ENCODE data around the gene LITAFD. TPM values are rescaled to one million over a fixed set of nuclear protein-coding genes. Genes with fewer than 3 reads are reported as not detected.

LITAFD gene
- polyA plus RNA-seq, 1 of the 3 experiments (the other 2 are of a cell fraction): not detected

DNA sequence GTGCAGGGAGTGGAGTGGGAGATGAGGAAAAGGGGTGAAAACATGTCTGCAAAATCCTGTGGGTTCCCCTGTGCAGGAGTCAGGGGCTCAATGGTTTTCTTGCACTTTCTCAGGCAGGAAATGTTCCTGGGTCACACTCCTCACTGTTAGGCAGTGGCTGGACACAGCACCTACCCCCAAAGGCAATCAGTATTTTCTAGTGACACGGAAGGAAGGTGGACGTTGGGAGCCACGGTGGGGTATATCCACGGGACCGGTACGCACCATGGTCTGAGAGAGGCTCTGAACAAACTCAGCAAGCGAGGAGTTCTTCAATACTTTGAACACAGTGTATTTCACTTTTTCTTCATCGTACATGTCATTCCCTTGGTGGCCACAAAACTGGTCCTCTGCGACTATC lies 20.9 kb downstream of the LITAFD start:
- no peak overlapping the region for H2AFZ ChIP-seq (ENCODE audit: low read depth)
- no peaks in the 10 kb centered on the region for H3K4me1 ChIP-seq (ENCODE audit: control insufficient read depth in 1 of 2, insufficient read depth in 2 of 2, low read depth in 1 of 2, low read length in 1 of 2)
- peaks cover 8% of the 10 kb centered on the region for H3F3A ChIP-seq (replicated peaks; ENCODE audit: insufficient read depth)
- no peaks in the 10 kb centered on the region for H3K9me3 ChIP-seq
- H4K20me1 ChIP-seq (ENCODE audit: insufficient read depth): no peaks in the 10 kb centered on the region; the same call in 1 of the 2 replicates
- ChIA-PET POLR2A (no interaction called here), CTCF (no interaction called here)
- H3K4me2 ChIP-seq: no peak overlapping the region
- H3K27me3 ChIP-seq (ENCODE audit: insufficient read depth): no peaks in the 10 kb centered on the region
- no peak for DNase-seq
- H3K27ac ChIP-seq (ENCODE audit: low read depth in 2 of 2, low read length in 1 of 2): no peak overlapping the region
- no peak overlapping the region for H3K9ac ChIP-seq
- no peak overlapping the region for H3K4me3 ChIP-seq (ENCODE audit: low read depth in 2 of 2, low read length in 1 of 2)
- no peaks in the 10 kb centered on the region for H3K9me2 ChIP-seq
- TF ChIP-seq SMC3 (IDR thresholded peaks at IDR 0.05; ENCODE audit: low read depth, low read length) (no peak), YY1 (IDR thresholded peaks at IDR 0.05; ENCODE audit: low read depth) (no peak), GATA2 (CRISPR knock-in tag; IDR thresholded peaks at IDR 0.05) (no peak), TAF1 (IDR thresholded peaks at IDR 0.05; ENCODE audit: borderline replicate concordance, low read depth, low read length) (no peak)
- TF ChIP-seq, protein P1, sequence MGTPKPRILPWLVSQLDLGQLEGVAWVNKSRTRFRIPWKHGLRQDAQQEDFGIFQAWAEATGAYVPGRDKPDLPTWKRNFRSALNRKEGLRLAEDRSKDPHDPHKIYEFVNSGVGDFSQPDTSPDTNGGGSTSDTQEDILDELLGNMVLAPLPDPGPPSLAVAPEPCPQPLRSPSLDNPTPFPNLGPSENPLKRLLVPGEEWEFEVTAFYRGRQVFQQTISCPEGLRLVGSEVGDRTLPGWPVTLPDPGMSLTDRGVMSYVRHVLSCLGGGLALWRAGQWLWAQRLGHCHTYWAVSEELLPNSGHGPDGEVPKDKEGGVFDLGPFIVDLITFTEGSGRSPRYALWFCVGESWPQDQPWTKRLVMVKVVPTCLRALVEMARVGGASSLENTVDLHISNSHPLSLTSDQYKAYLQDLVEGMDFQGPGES (IDR thresholded peaks at IDR 0.05; ENCODE audit: low read depth, low read length): no peak
- H3K79me2 ChIP-seq (ENCODE audit: insufficient read depth): no peaks in the 10 kb centered on the region
- H3K36me3 ChIP-seq (replicated peaks in 1 of 2; ENCODE audit: control insufficient read depth in 1 of 2, insufficient read depth in 2 of 2, low read length in 1 of 2): peaks cover 73 to 90% of the 10 kb centered on the region in 2 experiments
- WGBS (ENCODE audit: low lambda C conversion rate): over 99% methylated on average over 7 of the region's 9 CpGs

DNA sequence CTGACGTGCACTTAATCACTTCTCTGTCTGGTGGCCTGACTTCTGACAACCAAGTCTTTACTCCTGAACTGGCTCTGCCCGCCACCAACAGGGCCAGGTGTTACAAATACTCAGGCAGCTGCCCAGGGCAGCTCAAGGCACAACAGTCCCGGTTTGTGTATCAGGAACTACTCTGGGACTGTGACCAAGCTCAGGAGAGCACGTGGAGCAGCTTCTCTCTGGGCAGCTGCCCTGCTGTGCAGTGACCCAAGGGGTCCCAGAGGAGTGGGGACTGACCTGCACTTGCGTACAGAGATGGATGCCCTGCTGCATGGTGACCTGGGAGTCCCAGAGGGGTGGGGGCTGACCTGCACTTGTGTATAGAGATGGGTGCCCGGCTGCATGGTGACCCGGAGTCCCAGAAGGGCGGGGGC lies 21.9 kb downstream of the LITAFD start:
- TF ChIP-seq YY1 (IDR thresholded peaks at IDR 0.05; ENCODE audit: low read depth) (no peak), RCOR1 (IDR thresholded peaks at IDR 0.05; ENCODE audit: low read length) (no peak), GATA2 (CRISPR knock-in tag; IDR thresholded peaks at IDR 0.05) (no peak), TEAD4 (IDR thresholded peaks at IDR 0.05; ENCODE audit: borderline replicate concordance, insufficient read depth) (no peak), CHD2 (IDR thresholded peaks at IDR 0.05; ENCODE audit: low read length, partially characterized antibody) (no peak), FOXM1 (IDR thresholded peaks at IDR 0.05; ENCODE audit: low read depth) (no peak), JUND (IDR thresholded peaks at IDR 0.05) (no peak), NFIC (IDR thresholded peaks at IDR 0.05; ENCODE audit: borderline replicate concordance) (no peak), SIN3A (IDR thresholded peaks at IDR 0.05; ENCODE audit: borderline replicate concordance, low read depth, low read length) (no peak), GABPA (IDR thresholded peaks at IDR 0.05; ENCODE audit: low read depth) (no peak), TAF1 (IDR thresholded peaks at IDR 0.05; ENCODE audit: borderline replicate concordance, low read depth, low read length) (no peak), SMC3 (IDR thresholded peaks at IDR 0.05; ENCODE audit: low read depth, low read length) (no peak), EZH2phosphoT487 (IDR thresholded peaks at IDR 0.05; ENCODE audit: borderline replicate concordance, low read depth) (no peak)
- WGBS (ENCODE audit: low lambda C conversion rate): 95% methylated on average over 6 of the region's 8 CpGs
- Histone ChIP-seq H3K9ac (no peak overlapping the region), H3K36me3 (replicated peaks in 1 of 2; ENCODE audit: control insufficient read depth in 1 of 2, insufficient read depth in 2 of 2, low read length in 1 of 2) (peaks cover 72 to 90% of the 10 kb centered on the region in 2 experiments), H4K20me1 (ENCODE audit: insufficient read depth) (no peaks in the 10 kb centered on the region; the same call in 1 of the 2 replicates), H3F3A (replicated peaks; ENCODE audit: insufficient read depth) (peaks cover 8% of the 10 kb centered on the region), H3K9me3 (no peaks in the 10 kb centered on the region), H3K4me1 (ENCODE audit: control insufficient read depth in 1 of 2, insufficient read depth in 2 of 2, low read depth in 1 of 2, low read length in 1 of 2) (no peaks in the 10 kb centered on the region), H3K4me2 (no peak overlapping the region), H3K79me2 (ENCODE audit: insufficient read depth) (no peaks in the 10 kb centered on the region), H3K9me2 (no peaks in the 10 kb centered on the region), H3K4me3 (ENCODE audit: low read depth in 2 of 2, low read length in 1 of 2) (no peak overlapping the region), H3K27me3 (ENCODE audit: insufficient read depth) (no peaks in the 10 kb centered on the region), H2AFZ (ENCODE audit: low read depth) (no peak overlapping the region), H3K27ac (ENCODE audit: low read depth in 2 of 2, low read length in 1 of 2) (no peak overlapping the region)
- POLR2A ChIA-PET: no interaction called here
- DNase-seq: no peak
- CTCF ChIA-PET: interaction anchor here (1.0 to 1.5 kb wide), 3 partner anchors 105 to 231 kb away, joined by 3 to 5 read pairs (median 5); no protein-coding TSS in a partner anchor
